NCI-H1417 treated with DMSO at 0.1 percent for 48 hours (cell line): ENCODE data around the gene TMA7.
"Not testable (repeated sequence)": the region's sequence is repeated elsewhere in the genome, so short reads cannot be mapped to it uniquely, and the experiment has no call there.

ENCODE experiments used
- DNase-seq: peaks from one replicate; lab custom pipeline; 2025; lab: John Stamatoyannopoulos, UW

The TMA7 gene

GRCh38 chr3:48436477-48436787 lies 3.6 kb upstream of the TMA7 start:
- no peak for DNase-seq

GRCh38 chr3:48436855-48437254 lies 3.2 kb upstream of the TMA7 start:
- no peak for DNase-seq

GRCh38 chr3:48437812-48438211 lies 2.2 kb upstream of the TMA7 start:
- no peak for DNase-seq

- DNase-seq, result no peak
Observed at GRCh38 chr3:48440590-48440958, 517 bp downstream of the TMA7 start.

- DNase-seq, result no peak
Observed at GRCh38 chr3:48441940-48442339, 1.9 kb downstream of the TMA7 start.

GRCh38 chr3:48445277-48445882 lies 5.3 kb downstream of the TMA7 start:
- DNase-seq, result no peak

- DNase-seq, result no peak
Observed at GRCh38 chr3:48446043-48446424, 6.0 kb downstream of the TMA7 start.

- no peak for DNase-seq
Observed at GRCh38 chr3:48446425-48447193, 6.6 kb downstream of the TMA7 start, which contains the start of gene ATRIP. TSS of gene ATRIP (plus strand) at chr3:48446737. CDS start at chr3:48446846, 109 bp downstream.

GRCh38 chr3:48451270-48451669 lies 11.2 kb downstream of the TMA7 start:
- DNase-seq, result no peak

GRCh38 chr3:48456456-48456855 lies 16.4 kb downstream of the TMA7 start:
- DNase-seq, result no peak

GRCh38 chr3:48459331-48459730 lies 19.3 kb downstream of the TMA7 start:
- DNase-seq, result no peak

GRCh38 chr3:48459773-48460516 lies 19.9 kb downstream of the TMA7 start:
- DNase-seq, result no peak

GRCh38 chr3:48460517-48460902 lies 20.5 kb downstream of the TMA7 start:
- DNase-seq, result no peak

GRCh38 chr3:48461767-48462166 lies 21.7 kb downstream of the TMA7 start:
- not testable (repeated sequence) for DNase-seq

- no peak for DNase-seq
Observed at GRCh38 chr3:48463703-48464102, 23.6 kb downstream of the TMA7 start.

GRCh38 chr3:48464713-48465221 lies 24.7 kb downstream of the TMA7 start:
- DNase-seq, result no peak

GRCh38 chr3:48465237-48465530 lies 25.1 kb downstream of the TMA7 start:
- no peak for DNase-seq

GRCh38 chr3:48465531-48466378 lies 25.7 kb downstream of the TMA7 start:
- peak; percentile 34 for DNase-seq

GRCh38 chr3:48466386-48467109 lies 26.5 kb downstream of the TMA7 start:
- DNase-seq, result no peak

GRCh38 chr3:48467110-48467454 lies 27.0 kb downstream of the TMA7 start:
- no peak for DNase-seq

GRCh38 chr3:48467473-48468267 lies 27.6 kb downstream of the TMA7 start:
- DNase-seq, result no peak
